Upper lobe of left lung (tissue), 4 donors: ENCODE data around the gene ZNF639.

Experiments
- CTCF ChIP-seq, 6 experiments: fragments of 450-650 bp in 4 of 6; fragments of 200-600 bp in 2 of 6; sonication (generic) in 2 of 6; IDR thresholded peaks; one replicate each; pipeline ENCODE4 v1.5.1; 2016 to 2019; ENCODE audit warnings: antibody characterized with exemption in 6 of 6
- POLR2AphosphoS5 ChIP-seq, 2 donors: sonication (generic); formaldehyde crosslinking; IDR thresholded peaks; one replicate each; pipeline ENCODE4 v1.5.1; 2017; ENCODE audit warnings: antibody characterized with exemption in 2 of 2

DNA sequence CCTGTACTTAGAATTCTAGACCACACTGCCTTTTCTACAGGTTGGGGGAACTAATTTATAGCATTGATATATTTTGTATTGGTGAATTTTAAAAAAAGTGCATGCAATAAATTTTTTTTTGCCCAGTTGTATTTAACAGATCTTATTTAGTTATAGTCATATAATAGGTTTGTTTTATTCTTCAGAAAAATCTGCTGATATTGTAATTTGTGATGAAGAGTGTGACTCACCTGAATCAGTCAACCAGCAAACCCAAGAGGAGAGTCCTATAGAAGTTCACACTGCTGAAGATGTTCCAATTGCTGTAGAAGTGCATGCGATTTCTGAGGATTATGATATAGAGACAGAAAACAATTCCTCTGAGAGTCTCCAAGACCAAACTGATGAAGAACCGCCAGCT lies 10.3 kb downstream of the ZNF639 start:
- TF ChIP-seq CTCF (IDR thresholded peaks at IDR 0.05) = no peak
- TF ChIP-seq POLR2AphosphoS5 (IDR thresholded peaks at IDR 0.05) = no peak
